NCI-H446 treated with DMSO at 0.1 percent for 48 hours (cell line): ENCODE results near the gene NPAS2.

ENCODE experiments used
- DNase-seq: peaks from one replicate; lab custom pipeline; 2025; lab: John Stamatoyannopoulos, UW

NPAS2 gene

DNA sequence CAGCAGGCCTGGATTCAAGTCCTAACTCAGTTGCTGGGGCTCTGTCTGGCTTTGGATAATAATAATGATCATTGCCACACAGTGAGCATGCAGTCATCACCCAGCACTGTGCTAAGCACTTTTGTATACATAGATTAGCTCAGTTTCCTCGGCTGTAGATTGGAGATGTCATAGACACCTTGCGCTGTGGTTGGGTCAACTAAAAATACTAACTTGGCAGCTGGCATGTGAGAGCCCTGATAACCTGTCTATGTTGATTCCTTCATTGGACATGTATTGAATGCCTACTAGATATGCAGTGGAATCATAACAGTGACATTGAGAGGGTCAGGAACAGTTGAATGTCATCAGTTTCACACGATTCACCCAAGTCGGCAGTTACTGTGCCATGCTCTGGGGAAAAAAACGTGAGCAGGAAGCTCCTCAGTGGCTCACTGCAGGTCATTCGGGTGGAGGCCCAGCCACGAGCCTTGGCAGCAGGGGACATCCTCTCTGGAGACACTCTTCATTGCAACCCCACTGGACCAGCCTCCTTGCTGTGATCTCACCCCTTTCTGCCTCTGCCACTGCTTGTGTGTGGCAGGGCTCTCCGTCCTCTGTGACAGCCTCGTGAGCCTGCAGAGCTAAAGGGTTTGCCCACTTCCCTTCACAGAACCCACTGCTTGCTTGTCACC, 85.3 kb downstream of the NPAS2 start:
- DNase-seq, result no peak

- no peak for DNase-seq
Measured at GRCh38 chr2:100906131-100906530, 86.2 kb downstream of the NPAS2 start.

DNA sequence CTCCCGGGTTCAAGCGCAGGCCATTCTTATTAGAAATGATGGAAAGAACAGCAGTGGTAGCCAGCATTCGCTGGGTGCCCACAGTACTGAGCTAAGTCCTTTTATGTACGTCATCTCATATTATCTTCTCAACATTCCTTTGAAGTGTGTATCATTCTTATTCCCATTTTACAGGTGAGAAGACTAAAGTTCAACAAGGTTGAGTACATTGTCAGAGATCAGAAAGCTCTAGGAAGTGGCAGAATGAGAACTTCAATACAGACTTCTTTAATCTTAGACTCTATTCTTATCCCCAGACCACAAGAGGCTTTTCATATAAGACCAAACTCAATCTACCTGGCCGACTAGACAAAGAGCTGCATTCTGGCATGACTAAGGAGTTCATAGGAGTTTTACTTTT, 86.7 kb downstream of the NPAS2 start:
- DNase-seq, result no peak

DNA sequence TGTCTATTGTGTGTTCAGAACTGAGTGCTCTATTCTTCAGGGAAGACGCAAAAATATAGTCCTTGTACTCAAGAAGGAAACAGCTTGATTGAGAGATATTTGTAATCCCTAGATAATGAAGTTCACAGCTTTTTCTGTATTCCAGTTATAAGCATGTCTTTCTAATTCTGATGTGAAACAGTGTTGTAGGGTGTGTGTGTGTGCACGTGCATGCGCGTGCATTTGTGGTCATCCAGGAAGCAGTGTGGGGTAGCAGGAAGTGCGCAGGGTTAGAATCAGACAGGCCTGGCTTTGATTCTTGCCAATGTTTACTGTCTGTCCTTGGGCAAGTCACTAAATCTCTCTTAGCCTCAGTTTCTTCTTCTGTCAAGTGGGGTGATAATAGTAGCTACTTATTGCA, 87.9 kb downstream of the NPAS2 start:
- no peak for DNase-seq

GRCh38 chr2:100909534-100910081, 89.7 kb downstream of the NPAS2 start:
- no peak for DNase-seq

DNA sequence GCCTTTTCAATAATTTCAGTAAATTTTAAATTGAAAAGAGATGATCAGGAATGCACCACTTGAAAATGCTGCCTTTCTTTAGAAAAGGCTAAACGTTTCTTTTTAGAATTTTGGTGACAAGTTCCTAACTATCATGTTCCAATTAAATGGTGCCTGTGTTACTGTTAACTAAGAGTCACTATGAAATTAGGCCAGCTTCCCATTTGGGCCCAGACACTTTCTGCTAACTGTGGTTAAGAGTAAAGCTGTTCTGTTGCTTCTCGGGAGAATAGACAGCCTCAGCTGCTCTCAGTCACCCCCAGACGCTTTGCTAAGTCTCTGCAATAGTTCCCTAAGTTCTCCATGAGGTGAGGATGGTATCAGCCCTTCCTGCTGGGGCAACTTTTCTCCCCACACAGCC, 90.2 kb downstream of the NPAS2 start:
- no peak for DNase-seq

DNA sequence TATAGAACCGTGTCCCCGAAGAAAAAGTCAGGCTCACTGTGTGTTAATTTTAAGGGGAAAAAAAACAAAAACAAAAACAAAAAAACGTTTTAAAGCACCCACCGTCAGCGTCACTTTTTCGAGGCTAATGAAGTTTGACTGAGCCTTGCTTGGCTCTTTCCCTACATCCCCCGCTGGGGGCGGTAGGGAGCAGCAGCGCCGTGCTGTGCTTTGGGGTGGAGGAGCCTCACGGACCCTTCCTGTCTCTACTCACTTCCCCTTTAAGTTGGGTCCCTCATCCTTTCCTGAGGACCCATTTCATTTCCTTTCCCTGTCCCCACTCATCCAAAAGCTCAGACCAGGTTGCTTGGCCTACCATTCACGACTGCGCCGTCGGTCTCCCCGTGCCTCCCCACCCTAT, 99.4 kb downstream of the NPAS2 start:
- DNase-seq, result no peak

- no peak for DNase-seq
Measured at GRCh38 chr2:100921685-100922161, 101.8 kb downstream of the NPAS2 start.

GRCh38 chr2:100923461-100924060, 103.6 kb downstream of the NPAS2 start:
- DNase-seq, result no peak

GRCh38 chr2:100924122-100924519, 104.2 kb downstream of the NPAS2 start:
- no peak for DNase-seq

DNA sequence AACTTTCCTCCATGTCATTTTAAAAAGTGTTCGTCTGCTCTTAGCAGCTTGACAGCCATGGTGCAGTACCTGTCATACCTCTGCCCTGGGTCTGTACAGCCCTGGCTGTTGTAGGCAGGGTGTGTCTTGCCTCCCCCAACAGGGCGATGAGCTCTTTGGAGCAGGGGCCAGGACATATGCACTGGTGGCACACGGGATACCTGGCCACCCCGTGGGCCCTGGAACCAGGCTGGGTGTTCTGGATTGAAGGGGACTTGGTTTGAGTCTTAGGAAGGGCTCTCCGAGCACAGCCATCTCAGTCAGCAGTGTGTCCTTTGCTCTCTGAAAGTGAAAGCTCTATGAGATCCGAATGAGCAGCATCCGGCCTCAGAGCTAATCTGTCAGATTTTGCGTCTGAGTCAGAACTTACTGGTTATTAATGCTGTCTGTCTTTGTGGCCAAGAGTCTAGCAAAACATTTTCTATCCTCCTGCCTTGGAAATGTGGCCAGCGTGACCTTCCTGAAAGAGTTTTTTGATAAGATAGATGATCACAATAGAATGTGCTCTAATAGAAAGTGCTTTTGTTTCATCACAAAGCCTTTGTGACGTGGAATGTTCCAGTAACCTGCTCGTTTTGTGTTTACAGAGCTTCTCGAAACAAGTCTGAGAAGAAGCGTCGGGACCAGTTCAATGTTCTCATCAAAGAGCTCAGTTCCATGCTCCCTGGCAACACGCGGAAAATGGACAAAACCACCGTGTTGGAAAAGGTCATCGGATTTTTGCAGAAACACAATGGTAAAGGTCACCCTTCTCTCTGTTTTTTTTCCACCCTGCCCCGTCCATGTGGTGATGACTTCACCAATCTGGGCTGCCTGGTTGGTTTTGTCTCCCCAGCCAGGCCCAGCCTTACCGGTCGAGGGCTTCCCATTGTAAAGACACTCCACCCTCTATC, 104.8 kb downstream of the NPAS2 start:
- no peak for DNase-seq

- DNase-seq, result no peak
Measured at GRCh38 chr2:100928235-100928634, 108.3 kb downstream of the NPAS2 start.

GRCh38 chr2:100929147-100929546, 109.2 kb downstream of the NPAS2 start:
- no peak for DNase-seq

DNA sequence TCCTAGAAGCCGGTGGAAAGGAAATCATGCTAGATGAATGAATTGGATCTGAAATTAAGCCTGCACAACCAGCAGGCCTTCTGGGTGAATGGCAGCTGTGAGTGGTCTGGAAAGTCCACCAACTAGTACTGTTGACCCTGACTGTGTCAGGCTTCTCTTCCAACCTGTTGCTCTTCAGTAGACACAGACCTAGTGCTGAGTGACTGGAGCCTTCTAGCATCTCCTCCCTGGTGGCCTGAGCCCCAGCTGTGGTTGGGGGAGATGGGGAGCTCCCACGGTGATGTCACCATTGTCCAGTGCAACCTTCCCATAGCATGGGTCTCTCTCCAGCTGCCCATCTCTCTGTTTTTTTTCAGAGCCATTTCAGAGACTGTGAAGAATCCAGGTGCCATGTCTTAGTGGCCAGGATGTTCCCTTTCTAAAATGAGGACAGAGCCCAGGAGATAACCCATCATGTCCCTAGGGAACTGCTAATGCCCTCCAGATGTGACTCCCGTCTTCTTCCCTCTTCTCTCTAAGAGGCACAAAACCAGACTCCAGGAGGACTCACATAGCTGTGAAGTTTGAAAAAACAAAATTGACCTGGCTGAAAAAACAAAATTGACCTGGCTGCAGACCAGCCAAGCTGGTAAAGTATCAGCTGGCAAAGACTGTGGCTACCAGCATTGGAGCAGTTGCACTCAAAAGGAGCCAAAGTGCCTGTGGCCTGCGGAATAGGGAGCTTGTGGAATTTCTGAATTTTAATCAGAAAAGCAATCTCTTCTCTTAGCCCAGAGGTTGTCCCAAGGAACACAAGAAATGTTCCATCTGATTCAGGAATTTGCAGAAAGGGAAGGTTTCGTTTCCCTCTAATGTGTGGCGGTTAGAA, 114.8 kb downstream of the NPAS2 start:
- DNase-seq, result no peak

DNA sequence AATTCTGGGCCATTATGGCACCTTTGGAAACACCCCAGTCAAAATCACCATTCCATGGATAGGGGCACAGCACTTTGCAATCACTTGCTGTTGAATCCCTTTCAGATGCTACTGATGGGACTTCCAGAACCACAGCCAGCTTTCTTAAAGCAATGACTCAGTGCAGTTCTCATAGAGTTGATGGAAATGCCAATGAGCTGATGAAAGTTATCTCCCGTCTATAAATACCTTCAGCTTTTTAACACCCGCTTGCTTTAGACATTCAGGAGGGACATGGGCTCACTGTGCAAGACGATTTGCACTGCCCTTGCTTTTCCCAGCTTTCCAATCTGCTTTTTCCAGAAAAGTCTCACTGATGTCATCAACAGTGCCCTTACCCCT, 115.4 kb downstream of the NPAS2 start:
- no peak for DNase-seq

- DNase-seq, result no peak
Measured at GRCh38 chr2:100936070-100936741, 116.3 kb downstream of the NPAS2 start.

- DNase-seq, result no peak
Measured at GRCh38 chr2:100936972-100937542, 117.1 kb downstream of the NPAS2 start.

GRCh38 chr2:100938031-100939026, 118.4 kb downstream of the NPAS2 start:
- DNase-seq, result no peak

- DNase-seq, result no peak
Measured at GRCh38 chr2:100939445-100939844, 119.5 kb downstream of the NPAS2 start.
